Liver (tissue), 9 donors: ENCODE measurements around the gene OTOG. TPM values are rescaled to one million over a fixed set of nuclear protein-coding genes. Genes with fewer than 3 reads are reported as not detected.

Experiments
- DNase-seq: peaks from one replicate; pipeline ENCODE4 v3.0.0-alpha.2; 2017; ENCODE audit warnings: low spot score
- H3K27ac ChIP-seq, 2 donors: one replicate each; pipeline ENCODE4 v1.7.0; 2013; ENCODE audit warnings: inconsistent platforms in 2 of 2, low read length in 2 of 2, control low read depth in 1 of 2, low read depth in 1 of 2, mild to moderate bottlenecking in 1 of 2
- H3K27me3 ChIP-seq, 4 donors: one replicate each; pipeline versions ENCODE4 v1.6.1 to v1.7.0; 2013; ENCODE audit warnings: low read length in 3 of 4, inconsistent platforms in 1 of 4, mild to moderate bottlenecking in 1 of 4, moderate library complexity in 1 of 4; ENCODE audit not compliant: control insufficient read depth in 4 of 4, insufficient read depth in 4 of 4
- H3K36me3 ChIP-seq, 4 donors: one replicate each; pipeline versions ENCODE4 v1.6.1 to v1.7.0; 2013; ENCODE audit warnings: low read length in 3 of 4, mild to moderate bottlenecking in 3 of 4, low read depth in 1 of 4, moderate library complexity in 1 of 4; ENCODE audit not compliant: control insufficient read depth in 4 of 4, insufficient read depth in 3 of 4
- H3K4me1 ChIP-seq, 4 donors: one replicate each; pipeline versions ENCODE4 v1.6.1 to v1.7.0; 2013; ENCODE audit warnings: low read length in 3 of 4, mild to moderate bottlenecking in 3 of 4, moderate library complexity in 1 of 4; ENCODE audit not compliant: control insufficient read depth in 4 of 4, insufficient read depth in 4 of 4
- H3K4me3 ChIP-seq, 3 donors: one replicate each; pipeline versions ENCODE4 v1.6.1 to v1.7.0; 2013; ENCODE audit warnings: low read length in 3 of 3, control low read depth in 1 of 3, low read depth in 1 of 3, mild to moderate bottlenecking in 1 of 3
- H3K9ac ChIP-seq, 2 donors: one replicate each; pipeline ENCODE4 v1.7.0; 2013; ENCODE audit warnings: low read length in 2 of 2, mild to moderate bottlenecking in 2 of 2, moderate library complexity in 2 of 2, control low read depth in 1 of 2, low read depth in 1 of 2
- H3K9me3 ChIP-seq, 4 donors: one replicate each; pipeline versions ENCODE4 v1.6.1 to v1.7.0; 2013; ENCODE audit warnings: low read length in 3 of 4; ENCODE audit not compliant: control insufficient read depth in 4 of 4
- EGR1 ChIP-seq, 2 donors: IDR thresholded peaks; 2 replicates each; pipeline ENCODE4 v1.6.1; 2016 to 2018; ENCODE audit warnings: antibody characterized with exemption in 2 of 2, low read depth in 2 of 2
- FOXA1 ChIP-seq: IDR thresholded peaks from 2 replicates; pipeline ENCODE4 v1.6.1; 2016; ENCODE audit warnings: antibody characterized with exemption
- FOXA2 ChIP-seq: IDR thresholded peaks from 2 replicates; pipeline ENCODE4 v1.6.1; 2016; ENCODE audit warnings: antibody characterized with exemption
- GABPA ChIP-seq, 2 donors: IDR thresholded peaks in 1 of 2; conservative IDR thresholded peaks in 1 of 2; 2 replicates each; pipeline ENCODE4 v1.6.1; 2016; ENCODE audit warnings: antibody characterized with exemption in 2 of 2, mild to moderate bottlenecking in 1 of 2, moderate library complexity in 1 of 2
- HNF4G ChIP-seq: IDR thresholded peaks from 2 replicates; pipeline ENCODE4 v1.6.1; 2016; ENCODE audit warnings: antibody characterized with exemption
- JUND ChIP-seq, 2 donors: IDR thresholded peaks; 2 replicates each; pipeline ENCODE4 v1.6.1; 2016; ENCODE audit warnings: antibody characterized with exemption in 2 of 2
- RXRA ChIP-seq, 2 donors: IDR thresholded peaks; 2 replicates each; pipeline ENCODE4 v1.6.1; 2017 to 2018; ENCODE audit warnings: antibody characterized with exemption in 2 of 2, mild to moderate bottlenecking in 1 of 2
- SP1 ChIP-seq: IDR thresholded peaks from 2 replicates; pipeline ENCODE4 v1.6.1; 2018; ENCODE audit warnings: antibody characterized with exemption, mild to moderate bottlenecking
- YY1 ChIP-seq: IDR thresholded peaks from 2 replicates; pipeline ENCODE4 v1.6.1; 2016; ENCODE audit warnings: antibody characterized with exemption, mild to moderate bottlenecking
- WGBS: extraction: QIAGEN DNeasy Blood & Tissue Kit; methylation state at CpG from one replicate; pipeline ENCODE4 v1.1.7; 2013; 5-methylcytosine and 5-hydroxymethylcytosine counted together
- polyA plus RNA-seq, 2 donors: library from polyadenylated mRNA; stranded (reverse) in 1 of 2; unstranded in 1 of 2; fragments of 200-250 nt in 1 of 2; fragments of >200 nt in 1 of 2; fragmentation: Nextera tagmentation in 1 of 2; extraction: Ambion mirVana in 1 of 2; gene quantifications; one replicate each; pipeline versions ENCODE4 v1.2.1 to v1.2.3, GENCODE V29; 2013 to 2015
- total RNA-seq, 2 donors: library from RNA; depleted of rRNA; stranded (reverse); fragments of >200 nt; gene quantifications; one replicate each; pipeline ENCODE4 v1.2.3, GENCODE V29; 2014
- TF ChIP-seq, protein P1 (sequence below): IDR thresholded peaks from 2 replicates; pipeline ENCODE4 v1.6.1; 2016; ENCODE audit warnings: antibody characterized with exemption
- TF ChIP-seq, protein P2 (sequence below): IDR thresholded peaks from 2 replicates; pipeline ENCODE4 v1.6.1; 2016; ENCODE audit warnings: antibody characterized with exemption, mild to moderate bottlenecking
- donor health status: healthy.
- donor health status: healthy.
- donor health status: healthy.
- donor health status: healthy.
- donor health status: healthy.

The OTOG gene
- total and polyA plus RNA-seq, 4 donors, result not detected

DNA sequence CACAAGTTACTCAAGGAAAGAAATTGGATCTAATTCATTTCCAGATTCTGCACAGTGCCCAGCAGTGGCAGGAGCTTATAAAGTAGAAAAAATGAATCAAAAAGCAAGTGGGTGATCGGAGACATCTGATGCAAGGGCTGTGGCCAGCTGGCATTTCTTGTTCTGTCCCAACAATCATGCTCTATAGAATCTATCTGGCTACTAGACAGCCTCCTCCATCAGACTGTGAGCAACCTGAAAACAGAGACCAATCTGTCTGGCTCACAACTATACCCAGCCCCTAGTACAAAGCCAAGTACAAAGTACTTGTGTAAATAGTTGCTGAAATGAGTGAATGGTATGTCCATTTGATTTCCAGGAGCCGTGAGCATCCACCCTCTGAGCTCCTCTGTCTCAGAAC, 14.3 kb upstream of the OTOG start:
- no peak for TF ChIP-seq SP1
- no peak for TF ChIP-seq FOXA2
- no peak for TF ChIP-seq EGR1 (IDR thresholded peaks at IDR 0.05; ENCODE audit: low read depth in 2 of 2)
- TF ChIP-seq JUND (IDR thresholded peaks at IDR 0.05), result no peak
- TF ChIP-seq, protein P1, sequence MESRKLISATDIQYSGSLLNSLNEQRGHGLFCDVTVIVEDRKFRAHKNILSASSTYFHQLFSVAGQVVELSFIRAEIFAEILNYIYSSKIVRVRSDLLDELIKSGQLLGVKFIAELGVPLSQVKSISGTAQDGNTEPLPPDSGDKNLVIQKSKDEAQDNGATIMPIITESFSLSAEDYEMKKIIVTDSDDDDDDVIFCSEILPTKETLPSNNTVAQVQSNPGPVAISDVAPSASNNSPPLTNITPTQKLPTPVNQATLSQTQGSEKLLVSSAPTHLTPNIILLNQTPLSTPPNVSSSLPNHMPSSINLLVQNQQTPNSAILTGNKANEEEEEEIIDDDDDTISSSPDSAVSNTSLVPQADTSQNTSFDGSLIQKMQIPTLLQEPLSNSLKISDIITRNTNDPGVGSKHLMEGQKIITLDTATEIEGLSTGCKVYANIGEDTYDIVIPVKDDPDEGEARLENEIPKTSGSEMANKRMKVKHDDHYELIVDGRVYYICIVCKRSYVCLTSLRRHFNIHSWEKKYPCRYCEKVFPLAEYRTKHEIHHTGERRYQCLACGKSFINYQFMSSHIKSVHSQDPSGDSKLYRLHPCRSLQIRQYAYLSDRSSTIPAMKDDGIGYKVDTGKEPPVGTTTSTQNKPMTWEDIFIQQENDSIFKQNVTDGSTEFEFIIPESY, result no peak
- TF ChIP-seq FOXA1, result no peak
- TF ChIP-seq HNF4G, result no peak
- TF ChIP-seq, protein P2, sequence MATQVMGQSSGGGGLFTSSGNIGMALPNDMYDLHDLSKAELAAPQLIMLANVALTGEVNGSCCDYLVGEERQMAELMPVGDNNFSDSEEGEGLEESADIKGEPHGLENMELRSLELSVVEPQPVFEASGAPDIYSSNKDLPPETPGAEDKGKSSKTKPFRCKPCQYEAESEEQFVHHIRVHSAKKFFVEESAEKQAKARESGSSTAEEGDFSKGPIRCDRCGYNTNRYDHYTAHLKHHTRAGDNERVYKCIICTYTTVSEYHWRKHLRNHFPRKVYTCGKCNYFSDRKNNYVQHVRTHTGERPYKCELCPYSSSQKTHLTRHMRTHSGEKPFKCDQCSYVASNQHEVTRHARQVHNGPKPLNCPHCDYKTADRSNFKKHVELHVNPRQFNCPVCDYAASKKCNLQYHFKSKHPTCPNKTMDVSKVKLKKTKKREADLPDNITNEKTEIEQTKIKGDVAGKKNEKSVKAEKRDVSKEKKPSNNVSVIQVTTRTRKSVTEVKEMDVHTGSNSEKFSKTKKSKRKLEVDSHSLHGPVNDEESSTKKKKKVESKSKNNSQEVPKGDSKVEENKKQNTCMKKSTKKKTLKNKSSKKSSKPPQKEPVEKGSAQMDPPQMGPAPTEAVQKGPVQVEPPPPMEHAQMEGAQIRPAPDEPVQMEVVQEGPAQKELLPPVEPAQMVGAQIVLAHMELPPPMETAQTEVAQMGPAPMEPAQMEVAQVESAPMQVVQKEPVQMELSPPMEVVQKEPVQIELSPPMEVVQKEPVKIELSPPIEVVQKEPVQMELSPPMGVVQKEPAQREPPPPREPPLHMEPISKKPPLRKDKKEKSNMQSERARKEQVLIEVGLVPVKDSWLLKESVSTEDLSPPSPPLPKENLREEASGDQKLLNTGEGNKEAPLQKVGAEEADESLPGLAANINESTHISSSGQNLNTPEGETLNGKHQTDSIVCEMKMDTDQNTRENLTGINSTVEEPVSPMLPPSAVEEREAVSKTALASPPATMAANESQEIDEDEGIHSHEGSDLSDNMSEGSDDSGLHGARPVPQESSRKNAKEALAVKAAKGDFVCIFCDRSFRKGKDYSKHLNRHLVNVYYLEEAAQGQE, result no peak
- no peak for TF ChIP-seq YY1
- H3K27ac ChIP-seq, result no peak overlapping the region

GRCh38 chr11:17533341-17533740, 13.7 kb upstream of the OTOG start:
- DNase-seq, result no peak
- no peak overlapping the region for H3K9ac ChIP-seq
- H3K27ac ChIP-seq, result no peak overlapping the region
- H3K4me3 ChIP-seq, result no peak overlapping the region
- no peaks in the 10 kb centered on the region for H3K36me3 ChIP-seq
- no peak for TF ChIP-seq GABPA (IDR thresholded peaks at IDR 0.05 in 1 of 2, conservative IDR thresholded peaks at IDR 0.05 in 1 of 2)
- TF ChIP-seq, protein P1, result no peak
- no peak for TF ChIP-seq RXRA (IDR thresholded peaks at IDR 0.05)
- no peak for TF ChIP-seq JUND (IDR thresholded peaks at IDR 0.05)
- TF ChIP-seq HNF4G, result no peak
- WGBS, result 74% methylated on average over 6 of the region's 6 CpGs
- H3K4me1 ChIP-seq, result no peaks in the 10 kb centered on the region
- no peaks in the 10 kb centered on the region for H3K9me3 ChIP-seq
- no peaks in the 10 kb centered on the region for H3K27me3 ChIP-seq

More for the DNA sequence above, 14.3 kb upstream of the OTOG start:
- no peaks in the 10 kb centered on the region for H3K36me3 ChIP-seq
- no peaks in the 10 kb centered on the region for H3K27me3 ChIP-seq
- no peaks in the 10 kb centered on the region for H3K9me3 ChIP-seq
- H3K9ac ChIP-seq, result no peak overlapping the region
- no peak overlapping the region for H3K4me3 ChIP-seq
- WGBS, result 84% methylated on average over 2 of the region's 2 CpGs
- DNase-seq, result no peak
- H3K4me1 ChIP-seq, result no peaks in the 10 kb centered on the region
